Skeletal muscle cell (primary cell): ENCODE data around the gene AGBL3.
"Not testable (repeated sequence)": the region's sequence is repeated elsewhere in the genome, so short reads cannot be mapped to it uniquely, and the experiment has no call there.

Source experiments
- DNase-seq: peaks from one replicate; pipeline ENCODE4 v3.0.0-alpha.2; 2010; ENCODE audit warnings: low read depth
- H3K4me3 ChIP-seq: 2 replicates; pipeline ENCODE4 v1.5.1; 2011; ENCODE audit warnings: low read depth, mild to moderate bottlenecking, control low read depth, low read length, moderate library complexity

AGBL3 gene

GRCh38 chr7:135035252-135035651, 48.9 kb downstream of the AGBL3 start:
- H3K4me3 ChIP-seq: no peak overlapping the region
- DNase-seq: no peak

- H3K4me3 ChIP-seq, DNase-seq: not testable (repeated sequence)
These were observed 80.7 kb downstream of the AGBL3 start for GRCh38 chr7:135067017-135067416.

GRCh38 chr7:135074096-135074495, 87.8 kb downstream of the AGBL3 start:
- no peak overlapping the region for H3K4me3 ChIP-seq
- DNase-seq: no peak

GRCh38 chr7:135074531-135074930, 88.2 kb downstream of the AGBL3 start:
- DNase-seq: no peak
- no peak overlapping the region for H3K4me3 ChIP-seq

- H3K4me3 ChIP-seq: no peak overlapping the region
- no peak for DNase-seq
These were observed 89.4 kb downstream of the AGBL3 start for GRCh38 chr7:135075716-135076115.

- H3K4me3 ChIP-seq: no peak overlapping the region
- DNase-seq: no peak
These were observed 90.6 kb downstream of the AGBL3 start for GRCh38 chr7:135076882-135077281.

GRCh38 chr7:135077642-135078041, 91.3 kb downstream of the AGBL3 start:
- no peak overlapping the region for H3K4me3 ChIP-seq
- DNase-seq: no peak

GRCh38 chr7:135078051-135078450, 91.7 kb downstream of the AGBL3 start:
- DNase-seq: no peak
- H3K4me3 ChIP-seq: no peak overlapping the region

- no peak for DNase-seq
- H3K4me3 ChIP-seq: no peak overlapping the region
These were observed 92.8 kb downstream of the AGBL3 start for GRCh38 chr7:135079068-135079467.

- DNase-seq: no peak
- no peak overlapping the region for H3K4me3 ChIP-seq
These were observed 96.7 kb downstream of the AGBL3 start for GRCh38 chr7:135083005-135083404.

GRCh38 chr7:135088566-135088965, 102.3 kb downstream of the AGBL3 start:
- H3K4me3 ChIP-seq: no peak overlapping the region
- no peak for DNase-seq

GRCh38 chr7:135091717-135092116, 105.4 kb downstream of the AGBL3 start:
- H3K4me3 ChIP-seq: no peak overlapping the region
- DNase-seq: no peak

GRCh38 chr7:135094472-135095237, 108.3 kb downstream of the AGBL3 start:
- no peak for DNase-seq
- no peak overlapping the region for H3K4me3 ChIP-seq

GRCh38 chr7:135095450-135095849, 109.1 kb downstream of the AGBL3 start:
- DNase-seq: no peak

GRCh38 chr7:135098391-135098790, 112.1 kb downstream of the AGBL3 start:
- DNase-seq: no peak

More at GRCh38 chr7:135095450-135095849, 109.1 kb downstream of the AGBL3 start:
- H3K4me3 ChIP-seq: no peak overlapping the region

GRCh38 chr7:135100856-135101255, 114.5 kb downstream of the AGBL3 start:
- DNase-seq: no peak
- no peak overlapping the region for H3K4me3 ChIP-seq

More at GRCh38 chr7:135098391-135098790, 112.1 kb downstream of the AGBL3 start:
- H3K4me3 ChIP-seq: no peak overlapping the region

GRCh38 chr7:135102372-135102771, 116.1 kb downstream of the AGBL3 start:
- no peak overlapping the region for H3K4me3 ChIP-seq
- no peak for DNase-seq

- no peak overlapping the region for H3K4me3 ChIP-seq
- DNase-seq: no peak
These were observed 123.3 kb downstream of the AGBL3 start for GRCh38 chr7:135109562-135109961.

- no peak for DNase-seq
- no peak overlapping the region for H3K4me3 ChIP-seq
These were observed 123.7 kb downstream of the AGBL3 start for GRCh38 chr7:135109976-135110375.

GRCh38 chr7:135111379-135111778, 125.1 kb downstream of the AGBL3 start:
- no peak overlapping the region for H3K4me3 ChIP-seq
- no peak for DNase-seq

GRCh38 chr7:135114622-135115021, 128.3 kb downstream of the AGBL3 start:
- DNase-seq: no peak
- no peak overlapping the region for H3K4me3 ChIP-seq
